ENCODE results near the gene C2CD5. TPM values are rescaled to one million over a fixed set of nuclear protein-coding genes. Genes with fewer than 3 reads are reported as not detected.

C2CD5 gene
- total and polyA plus RNA-seq, 7 donors = 2.5 to 13.4 (median 5.9) TPM

- no peaks in the 10 kb centered on the region for H3K4me1 ChIP-seq
- no peaks in the 10 kb centered on the region for H3K9me3 ChIP-seq
- no peak for TF ChIP-seq CTCF (IDR thresholded peaks at IDR 0.05)
- no peaks in the 10 kb centered on the region for H3K27me3 ChIP-seq (ENCODE audit: insufficient read depth in 3 of 3, low read length in 2 of 3)
- peaks cover 0 to 73% of the 10 kb centered on the region in 2 donors for H3K36me3 ChIP-seq (ENCODE audit: insufficient read depth in 1 of 2, low read depth in 1 of 2)
- no peak overlapping the region for H3K4me3 ChIP-seq
- no peak for ATAC-seq
- WGBS, 3 donors = 82 to 83% (median 82%) methylated on average over 6 of the region's 6 CpGs
- DNase-seq = no peak
- intact Hi-C loops (cut with DNase I) = no loop called here
- no peak overlapping the region for H3K27ac ChIP-seq
These were observed 25.3 kb downstream of the C2CD5 start for GRCh38 chr12:22518998-22519397.

GRCh38 chr12:22518060-22518719, 26.2 kb downstream of the C2CD5 start:
- Histone ChIP-seq H3K4me3 (no peak overlapping the region), H3K9me3 (no peaks in the 10 kb centered on the region), H3K4me1 (no peaks in the 10 kb centered on the region), H3K27me3 (ENCODE audit: insufficient read depth in 3 of 3, low read length in 2 of 3) (no peaks in the 10 kb centered on the region), H3K36me3 (ENCODE audit: insufficient read depth in 1 of 2, low read depth in 1 of 2) (peaks cover 0 to 73% of the 10 kb centered on the region in 2 donors), H3K27ac (no peak overlapping the region)
- ATAC-seq = no peak
- WGBS, 3 donors = 3 to 5% (median 4%) methylated on average over 1 of the region's 1 CpG
- DNase-seq = no peak
- intact Hi-C loops (cut with DNase I) = no loop called here
- TF ChIP-seq CTCF (IDR thresholded peaks at IDR 0.05) = no peak

- ATAC-seq = no peak
- no peak for DNase-seq
- 88 to 95% (median 91%) methylated on average over 1 of the region's 1 CpG for WGBS, 3 donors
- H3K9me3 ChIP-seq = no peaks in the 10 kb centered on the region
- H3K4me3 ChIP-seq = no peak overlapping the region
- intact Hi-C loops (cut with DNase I) = no loop called here
- TF ChIP-seq CTCF (IDR thresholded peaks at IDR 0.05) = no peak
- H3K27me3 ChIP-seq (ENCODE audit: insufficient read depth in 3 of 3, low read length in 2 of 3) = no peaks in the 10 kb centered on the region
- no peak overlapping the region for H3K27ac ChIP-seq
- peaks cover 0 to 67% of the 10 kb centered on the region in 2 donors for H3K36me3 ChIP-seq (ENCODE audit: insufficient read depth in 1 of 2, low read depth in 1 of 2)
- H3K4me1 ChIP-seq = no peaks in the 10 kb centered on the region
These were observed 29.5 kb downstream of the C2CD5 start for GRCh38 chr12:22514875-22515274.

GRCh38 chr12:22505826-22506225, 38.5 kb downstream of the C2CD5 start:
- Histone ChIP-seq H3K4me1 (no peaks in the 10 kb centered on the region), H3K27me3 (ENCODE audit: insufficient read depth in 3 of 3, low read length in 2 of 3) (no peaks in the 10 kb centered on the region), H3K27ac (no peak overlapping the region), H3K9me3 (no peaks in the 10 kb centered on the region), H3K36me3 (ENCODE audit: insufficient read depth in 1 of 2, low read depth in 1 of 2) (peaks cover 0 to 40% of the 10 kb centered on the region in 2 donors), H3K4me3 (no peak overlapping the region)
- intact Hi-C loops (cut with DNase I) = no loop called here
- ATAC-seq (no peak), DNase-seq (no peak)
- 85 to 95% (median 86%) methylated on average over 2 of the region's 2 CpGs for WGBS, 3 donors
- TF ChIP-seq CTCF (IDR thresholded peaks at IDR 0.05) = no peak

- WGBS, 3 donors = 93 to 96% (median 96%) methylated on average over 4 of the region's 4 CpGs
- no peaks in the 10 kb centered on the region for H3K4me1 ChIP-seq
- no peak overlapping the region for H3K27ac ChIP-seq
- no peak overlapping the region for H3K4me3 ChIP-seq
- no peak for DNase-seq
- ATAC-seq = no peak
- H3K27me3 ChIP-seq (ENCODE audit: insufficient read depth in 3 of 3, low read length in 2 of 3) = no peaks in the 10 kb centered on the region
- no peak for TF ChIP-seq CTCF (IDR thresholded peaks at IDR 0.05)
- H3K36me3 ChIP-seq (ENCODE audit: insufficient read depth in 1 of 2, low read depth in 1 of 2) = peaks cover 0 to 28% of the 10 kb centered on the region in 2 donors
- intact Hi-C loops (cut with DNase I) = no loop called here
- H3K9me3 ChIP-seq = no peaks in the 10 kb centered on the region
These were observed 44.2 kb downstream of the C2CD5 start for GRCh38 chr12:22500100-22500499.
